HG03520 (cell line): ENCODE measurements around the gene INPP4B.

Experiments used
- ATAC-seq: cut with Tn5 transposase; IDR thresholded peaks from one replicate; pipeline ENCODE4 v1.9.1; 2021; ENCODE audit warnings: mild to moderate bottlenecking, moderate library complexity; ENCODE audit not compliant: unreplicated experiment

Gene INPP4B

DNA sequence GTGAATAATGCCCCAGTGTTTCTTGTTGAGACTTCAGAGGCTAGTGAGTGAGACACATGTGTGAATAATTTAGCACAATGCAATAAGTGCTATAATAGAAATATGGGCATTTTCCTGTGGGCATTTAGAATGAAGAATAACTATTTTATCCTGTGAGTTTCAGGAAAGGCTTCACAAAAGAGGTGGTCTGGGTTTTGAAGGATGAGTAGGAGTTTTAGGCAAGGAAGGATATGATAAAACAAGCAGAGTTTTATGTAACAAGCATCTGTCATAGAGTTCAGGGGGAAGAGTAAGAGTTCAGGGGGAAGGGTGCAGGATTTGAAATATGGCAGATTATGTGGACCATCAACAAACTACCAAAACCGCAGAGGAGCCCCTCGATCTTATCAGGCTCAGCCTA, 529.2 kb downstream of the INPP4B start:
- ATAC-seq: no peak

- ATAC-seq: no peak
These were observed 530.1 kb downstream of the INPP4B start for GRCh38 chr4:142316025-142316424.

GRCh38 chr4:142314686-142315085, 531.4 kb downstream of the INPP4B start:
- no peak for ATAC-seq

DNA sequence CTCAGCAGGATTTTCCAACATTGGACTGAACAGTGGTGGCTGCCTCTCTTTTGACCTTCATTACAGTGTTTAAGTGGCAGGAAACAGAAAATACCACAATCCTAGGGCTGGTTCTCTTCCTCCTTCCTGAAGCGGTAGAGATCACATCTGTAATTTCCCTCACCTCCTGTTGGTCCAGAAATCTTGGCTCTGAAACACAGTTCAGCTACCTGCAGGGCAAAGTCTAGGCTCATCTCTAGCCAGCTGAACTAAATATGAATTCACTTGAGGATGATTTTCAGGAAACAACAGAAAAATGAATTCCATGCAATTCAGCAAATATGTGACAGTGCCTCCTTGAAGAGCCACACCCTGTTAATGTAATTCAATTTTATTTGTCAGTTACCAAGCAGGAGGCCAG, 531.9 kb downstream of the INPP4B start:
- ATAC-seq: no peak

GRCh38 chr4:142312391-142312790, 533.7 kb downstream of the INPP4B start:
- no peak for ATAC-seq

- ATAC-seq: no peak
These were observed 534.2 kb downstream of the INPP4B start for GRCh38 chr4:142311916-142312315.

DNA sequence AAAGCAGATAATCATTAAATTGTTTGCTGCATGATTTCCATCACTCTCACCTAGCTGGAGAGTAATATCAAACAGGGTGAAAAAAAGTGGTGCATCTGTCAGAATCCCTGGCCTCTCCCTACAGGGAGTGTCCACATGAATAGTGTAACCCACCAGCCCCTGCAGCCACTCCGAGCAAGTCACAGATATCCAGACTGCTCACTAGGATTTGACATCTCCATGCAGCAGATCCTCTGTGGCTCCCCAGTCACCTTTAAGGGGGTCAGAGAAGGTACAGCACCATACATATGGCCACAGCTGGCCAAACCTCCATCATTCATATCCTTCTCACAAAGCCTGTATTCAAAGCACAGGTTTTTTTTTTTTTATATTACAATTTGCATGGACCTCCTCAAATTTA, 536.3 kb downstream of the INPP4B start:
- no peak for ATAC-seq

- ATAC-seq: no peak
These were observed 538.2 kb downstream of the INPP4B start for GRCh38 chr4:142307857-142308256.

- no peak for ATAC-seq
These were observed 548.8 kb downstream of the INPP4B start for GRCh38 chr4:142297313-142297712.

- no peak for ATAC-seq
These were observed 552.6 kb downstream of the INPP4B start for GRCh38 chr4:142293536-142293935.

GRCh38 chr4:142292231-142292630, 553.9 kb downstream of the INPP4B start:
- no peak for ATAC-seq

- ATAC-seq: no peak
These were observed 554.6 kb downstream of the INPP4B start for GRCh38 chr4:142291299-142292050.

GRCh38 chr4:142287371-142287770, 558.7 kb downstream of the INPP4B start:
- ATAC-seq: no peak

GRCh38 chr4:142285222-142285583, 560.9 kb downstream of the INPP4B start:
- ATAC-seq: no peak

DNA sequence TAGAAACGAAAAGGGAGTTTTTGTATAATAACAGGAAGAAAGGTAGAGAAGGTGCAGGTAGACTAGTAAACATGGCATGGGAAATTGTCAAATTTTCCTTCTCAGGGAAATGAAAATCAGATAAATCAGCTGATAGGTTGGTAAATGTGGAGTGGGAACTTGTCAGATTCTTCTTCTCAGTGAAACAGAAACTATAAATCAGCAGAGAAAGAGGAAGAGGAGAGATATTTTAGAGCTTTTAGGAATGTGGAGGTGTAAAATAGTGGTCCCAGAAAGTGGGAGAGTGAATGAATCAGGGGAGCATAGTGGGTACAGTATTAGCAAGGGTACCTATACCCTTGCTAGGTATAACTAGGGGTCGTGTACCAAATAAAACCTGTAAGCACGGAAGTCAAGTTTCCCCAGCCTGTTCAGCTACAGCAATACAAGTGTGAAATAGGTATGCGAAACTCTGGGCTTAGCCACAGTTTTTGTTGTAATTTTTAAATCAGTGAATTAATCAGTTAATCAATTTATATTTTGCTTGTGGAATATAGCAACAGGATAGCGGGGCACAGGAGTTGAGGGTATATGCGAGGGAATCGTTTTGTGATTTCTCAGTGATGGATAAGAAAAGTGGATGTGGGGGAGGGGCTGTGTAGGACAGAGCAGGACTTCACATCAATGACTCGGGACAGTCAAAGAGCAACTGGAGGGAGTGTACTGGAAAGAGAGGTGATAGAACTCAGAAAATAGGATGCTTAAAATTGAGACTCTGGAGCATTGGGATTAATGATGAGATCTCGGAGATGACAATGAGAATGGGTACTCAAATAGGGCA, 561.5 kb downstream of the INPP4B start:
- no peak for ATAC-seq

DNA sequence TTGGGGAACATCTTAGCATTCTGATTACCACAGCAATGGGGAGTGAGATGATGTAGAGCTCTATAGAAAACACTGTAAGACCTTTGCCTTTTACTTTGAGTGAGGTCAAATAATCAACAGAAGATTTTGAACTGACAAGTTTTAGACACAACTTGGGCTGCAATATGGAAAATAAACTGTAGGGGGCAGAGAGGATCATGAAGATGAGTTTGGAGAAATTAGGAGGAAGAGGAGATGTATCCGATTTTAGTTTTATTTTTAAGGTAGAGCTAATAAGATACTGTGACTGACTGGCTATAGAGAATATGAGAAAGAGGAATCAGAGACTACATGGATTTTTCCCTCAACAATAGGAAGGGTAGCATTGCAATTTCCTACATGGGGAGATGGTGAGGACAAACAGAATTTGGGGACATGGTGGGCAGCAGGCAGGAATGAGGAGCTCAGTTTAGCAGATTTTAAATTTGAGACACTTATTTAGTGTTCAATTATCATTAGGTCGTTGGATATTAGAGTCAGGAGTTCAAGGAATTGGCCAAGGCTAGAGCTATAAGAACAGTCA, 563.1 kb downstream of the INPP4B start:
- no peak for ATAC-seq

GRCh38 chr4:142281999-142282398, 564.1 kb downstream of the INPP4B start:
- ATAC-seq: no peak

- ATAC-seq: no peak
These were observed 567.4 kb downstream of the INPP4B start for GRCh38 chr4:142278663-142279062.

DNA sequence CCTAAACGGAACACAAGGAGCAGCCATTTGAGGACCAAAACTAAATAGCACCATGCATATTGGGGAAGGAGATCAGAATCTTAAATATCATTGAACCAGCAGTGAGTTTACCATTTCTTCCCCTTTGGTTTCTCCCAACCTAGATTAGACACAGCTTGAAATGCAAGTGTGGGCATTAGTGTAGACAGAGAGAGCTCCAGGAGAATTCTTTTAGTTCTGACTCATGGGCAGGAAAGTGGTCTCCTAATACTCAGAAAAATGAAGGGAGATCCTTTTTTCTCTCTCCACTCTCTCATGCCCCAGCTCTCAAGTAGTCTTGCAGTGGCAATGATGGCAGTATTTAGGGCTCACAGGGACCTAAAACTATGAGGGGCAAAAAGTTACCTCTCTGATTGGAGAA, 567.9 kb downstream of the INPP4B start:
- no peak for ATAC-seq

DNA sequence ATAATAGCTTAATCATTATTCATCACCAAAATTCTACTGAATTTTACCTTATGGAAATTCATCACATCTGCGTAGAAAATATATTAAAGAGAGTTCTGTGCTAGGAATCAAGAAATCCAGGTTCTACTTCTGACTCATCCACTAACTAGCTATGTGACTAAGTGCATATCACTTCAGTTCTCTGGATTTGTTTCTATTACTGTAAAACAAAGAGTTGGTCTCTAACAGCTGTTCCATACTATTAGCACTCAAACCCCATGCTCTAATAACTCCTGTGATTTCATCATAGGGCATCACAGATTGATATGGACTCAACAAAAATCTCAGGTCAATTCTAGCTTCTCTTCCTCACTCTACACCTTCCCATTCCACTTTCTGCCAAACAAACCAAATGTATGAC, 572.0 kb downstream of the INPP4B start:
- no peak for ATAC-seq

GRCh38 chr4:142272452-142272851, 573.6 kb downstream of the INPP4B start:
- ATAC-seq: no peak

DNA sequence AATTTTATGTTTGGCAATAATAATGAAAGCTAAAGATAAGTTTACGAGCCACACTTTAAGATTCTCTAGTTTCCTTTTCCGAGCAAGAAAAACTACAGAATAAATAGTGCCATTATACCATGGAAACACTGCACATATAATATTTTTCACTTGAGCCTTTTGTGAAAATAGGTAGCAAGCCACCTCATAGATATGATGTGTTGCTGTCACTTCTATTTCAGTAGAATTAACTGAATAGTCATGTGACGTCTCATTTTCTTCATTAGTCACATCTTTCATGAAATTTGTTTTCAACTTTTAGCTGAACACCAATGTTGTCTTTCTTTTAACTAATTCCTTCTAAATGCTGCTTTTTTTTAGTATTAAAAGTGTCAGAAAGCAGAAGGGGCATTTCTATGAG, 574.3 kb downstream of the INPP4B start:
- ATAC-seq: no peak
